BLaER1 (cell line): ENCODE results near the gene PRRX1.

Experiments used
- H3K27ac ChIP-seq: shearing (Covaris generic); formaldehyde crosslinking; 2 replicates; pipeline ENCODE4 v1.8.1; 2022
- H3K27me3 ChIP-seq: shearing (Covaris generic); formaldehyde crosslinking; 2 replicates; pipeline ENCODE4 v1.8.1; 2022
- H3K36me3 ChIP-seq: shearing (Covaris generic); formaldehyde crosslinking; 2 replicates; pipeline ENCODE4 v1.8.1; 2022
- H3K4me1 ChIP-seq: shearing (Covaris generic); formaldehyde crosslinking; 2 replicates; pipeline ENCODE4 v1.8.1; 2022
- H3K4me2 ChIP-seq: shearing (Covaris generic); formaldehyde crosslinking; 2 replicates; pipeline ENCODE4 v1.8.1; 2022
- H3K4me3 ChIP-seq: shearing (Covaris generic); formaldehyde crosslinking; 2 replicates; pipeline ENCODE4 v1.8.1; 2022
- H3K9ac ChIP-seq: shearing (Covaris generic); formaldehyde crosslinking; 2 replicates; pipeline ENCODE4 v1.8.1; 2022
- H3K9me3 ChIP-seq: shearing (Covaris generic); formaldehyde crosslinking; 2 replicates; pipeline ENCODE4 v1.8.1; 2022
- H4K20me1 ChIP-seq: shearing (Covaris generic); formaldehyde crosslinking; 2 replicates; pipeline ENCODE4 v1.8.1; 2022
- Cebpa-rat ChIP-seq: shearing (Covaris generic); IDR thresholded peaks from 2 replicates; pipeline ENCODE4 v1.8.1; 2022

Gene PRRX1

GRCh38 chr1:170699696-170700095 lies 35.8 kb downstream of the PRRX1 start:
- no peaks in the 10 kb centered on the region for H3K27me3 ChIP-seq
- no peak for TF ChIP-seq Cebpa-rat
- H3K36me3 ChIP-seq = no peaks in the 10 kb centered on the region
- H3K4me1 ChIP-seq = no peaks in the 10 kb centered on the region
- H4K20me1 ChIP-seq = no peaks in the 10 kb centered on the region
- H3K27ac ChIP-seq = no peak overlapping the region
- no peaks in the 10 kb centered on the region for H3K9me3 ChIP-seq
- H3K4me3 ChIP-seq = no peak overlapping the region
- H3K4me2 ChIP-seq = no peak overlapping the region
- H3K9ac ChIP-seq = no peak overlapping the region

GRCh38 chr1:170700842-170701615 lies 37.1 kb downstream of the PRRX1 start:
- Histone ChIP-seq H3K9me3 (no peaks in the 10 kb centered on the region), H3K36me3 (no peaks in the 10 kb centered on the region), H3K4me3 (no peak overlapping the region), H3K9ac (no peak overlapping the region), H4K20me1 (no peaks in the 10 kb centered on the region), H3K27ac (no peak overlapping the region), H3K4me1 (no peaks in the 10 kb centered on the region), H3K27me3 (no peaks in the 10 kb centered on the region), H3K4me2 (no peak overlapping the region)
- TF ChIP-seq Cebpa-rat = no peak

GRCh38 chr1:170701962-170702361 lies 38.0 kb downstream of the PRRX1 start:
- Histone ChIP-seq H3K4me2 (no peak overlapping the region), H3K4me1 (no peaks in the 10 kb centered on the region), H3K9me3 (no peaks in the 10 kb centered on the region), H3K4me3 (no peak overlapping the region), H3K36me3 (no peaks in the 10 kb centered on the region), H3K27ac (no peak overlapping the region), H3K9ac (no peak overlapping the region), H4K20me1 (no peaks in the 10 kb centered on the region), H3K27me3 (no peaks in the 10 kb centered on the region)
- no peak for TF ChIP-seq Cebpa-rat

GRCh38 chr1:170703591-170703990 lies 39.7 kb downstream of the PRRX1 start:
- no peak for TF ChIP-seq Cebpa-rat
- H3K4me2 ChIP-seq = no peak overlapping the region
- H4K20me1 ChIP-seq = no peaks in the 10 kb centered on the region
- H3K4me1 ChIP-seq = no peaks in the 10 kb centered on the region
- no peak overlapping the region for H3K4me3 ChIP-seq
- no peaks in the 10 kb centered on the region for H3K36me3 ChIP-seq
- H3K9ac ChIP-seq = no peak overlapping the region
- no peaks in the 10 kb centered on the region for H3K27me3 ChIP-seq
- no peak overlapping the region for H3K27ac ChIP-seq
- no peaks in the 10 kb centered on the region for H3K9me3 ChIP-seq

GRCh38 chr1:170704256-170704655 lies 40.3 kb downstream of the PRRX1 start:
- Histone ChIP-seq H3K27me3 (no peaks in the 10 kb centered on the region), H3K4me2 (no peak overlapping the region), H3K9me3 (no peaks in the 10 kb centered on the region), H3K4me3 (no peak overlapping the region), H3K4me1 (no peaks in the 10 kb centered on the region), H4K20me1 (no peaks in the 10 kb centered on the region), H3K27ac (no peak overlapping the region), H3K9ac (no peak overlapping the region), H3K36me3 (no peaks in the 10 kb centered on the region)
- no peak for TF ChIP-seq Cebpa-rat

- Histone ChIP-seq H3K4me3 (no peak overlapping the region), H3K9ac (no peak overlapping the region), H4K20me1 (no peaks in the 10 kb centered on the region), H3K9me3 (no peaks in the 10 kb centered on the region), H3K4me2 (no peak overlapping the region), H3K27ac (no peak overlapping the region), H3K4me1 (no peaks in the 10 kb centered on the region), H3K27me3 (no peaks in the 10 kb centered on the region), H3K36me3 (no peaks in the 10 kb centered on the region)
- no peak for TF ChIP-seq Cebpa-rat
These were observed 42.0 kb downstream of the PRRX1 start for GRCh38 chr1:170705981-170706380.

- H3K9ac ChIP-seq = no peak overlapping the region
- H4K20me1 ChIP-seq = no peaks in the 10 kb centered on the region
- no peaks in the 10 kb centered on the region for H3K9me3 ChIP-seq
- TF ChIP-seq Cebpa-rat = no peak
- H3K27ac ChIP-seq = no peak overlapping the region
- H3K36me3 ChIP-seq = no peaks in the 10 kb centered on the region
- no peaks in the 10 kb centered on the region for H3K27me3 ChIP-seq
- no peaks in the 10 kb centered on the region for H3K4me1 ChIP-seq
- H3K4me3 ChIP-seq = no peak overlapping the region
- H3K4me2 ChIP-seq = no peak overlapping the region
These were observed 43.2 kb downstream of the PRRX1 start for GRCh38 chr1:170707117-170707516.

GRCh38 chr1:170707959-170708655 lies 44.2 kb downstream of the PRRX1 start:
- no peaks in the 10 kb centered on the region for H3K4me1 ChIP-seq
- no peak for TF ChIP-seq Cebpa-rat
- no peaks in the 10 kb centered on the region for H3K27me3 ChIP-seq
- H3K9me3 ChIP-seq = no peaks in the 10 kb centered on the region
- H3K4me3 ChIP-seq = no peak overlapping the region
- no peaks in the 10 kb centered on the region for H4K20me1 ChIP-seq
- no peak overlapping the region for H3K27ac ChIP-seq
- no peak overlapping the region for H3K4me2 ChIP-seq
- no peaks in the 10 kb centered on the region for H3K36me3 ChIP-seq
- H3K9ac ChIP-seq = no peak overlapping the region

GRCh38 chr1:170711682-170712081 lies 47.8 kb downstream of the PRRX1 start:
- Histone ChIP-seq H3K27ac (no peak overlapping the region), H3K9ac (no peak overlapping the region), H3K4me2 (no peak overlapping the region), H3K36me3 (no peaks in the 10 kb centered on the region), H3K4me3 (no peak overlapping the region), H4K20me1 (no peaks in the 10 kb centered on the region), H3K27me3 (no peaks in the 10 kb centered on the region), H3K9me3 (no peaks in the 10 kb centered on the region), H3K4me1 (no peaks in the 10 kb centered on the region)
- no peak for TF ChIP-seq Cebpa-rat

- Histone ChIP-seq H3K4me1 (no peaks in the 10 kb centered on the region), H3K27me3 (no peaks in the 10 kb centered on the region), H3K36me3 (no peaks in the 10 kb centered on the region), H4K20me1 (no peaks in the 10 kb centered on the region), H3K4me3 (no peak overlapping the region), H3K27ac (no peak overlapping the region), H3K9me3 (no peaks in the 10 kb centered on the region), H3K9ac (no peak overlapping the region), H3K4me2 (no peak overlapping the region)
- TF ChIP-seq Cebpa-rat = no peak
These were observed 50.2 kb downstream of the PRRX1 start for GRCh38 chr1:170714163-170714562.
